K562 (cell line): ENCODE results near the gene PPWD1. TPM values are rescaled to one million over a fixed set of nuclear protein-coding genes. Genes with fewer than 3 reads are reported as not detected.

Source experiments
- FUS ChIP-seq: fragments of 200-400 bp; formaldehyde crosslinking; optimal IDR thresholded peaks from 2 replicates; pipeline ENCODE3; 2017; ENCODE audit warnings: low read depth, low read length
- HDGF ChIP-seq: fragments of 450-650 bp; IDR thresholded peaks from 2 replicates; pipeline ENCODE4 v1.6.1; 2016
- ZEB2 ChIP-seq: fragments of 450-650 bp; IDR thresholded peaks from 2 replicates; pipeline ENCODE4 v1.6.1; 2016
- ZFX ChIP-seq: sonication (generic); formaldehyde crosslinking; IDR thresholded peaks from 2 replicates; pipeline ENCODE4 v1.8.0; 2022; ENCODE audit warnings: mild to moderate bottlenecking, missing genetic modification reagents, moderate library complexity
- ZNF175 ChIP-seq: fragments of 200-800 bp; sonication (Bioruptor generic); IDR thresholded peaks from 2 replicates; pipeline ENCODE4 v1.6.1; 2016; ENCODE audit warnings: low read depth, mild to moderate bottlenecking, missing genetic modification characterization, missing compliant biosample characterization
- ZNF217 ChIP-seq: sonication (generic); formaldehyde crosslinking; IDR thresholded peaks from 2 replicates; pipeline ENCODE4 v1.8.0; 2022; ENCODE audit warnings: mild to moderate bottlenecking, missing genetic modification reagents
- ZNF584 ChIP-seq: fragments of 200-800 bp; sonication (Bioruptor generic); IDR thresholded peaks from 2 replicates; pipeline ENCODE4 v1.6.1; 2016; ENCODE audit warnings: low read depth, mild to moderate bottlenecking, missing genetic modification characterization, missing compliant biosample characterization
- polyA plus RNA-seq, 8 experiments: library from polyadenylated mRNA; depleted of rRNA in 4 of 8; stranded (reverse) in 5 of 8; unstranded in 3 of 8; fragments of >200 nt; fragmentation: Nextera tagmentation in 2 of 8; fragmentation: Illumina TruSeq in 1 of 8; extraction: Ambion mirVana in 2 of 8; extraction: Trizol in 1 of 8; gene quantifications; 2 replicates each; pipeline versions ENCODE4 v1.2.1 to v1.2.3, GENCODE V29; 2011 to 2014; ENCODE audit warnings: inconsistent platforms in 1 of 8, missing spikeins in 1 of 8
- total RNA-seq, 7 experiments: library from RNA; depleted of rRNA in 6 of 7; stranded (reverse); fragments of >200 nt in 6 of 7; fragmentation: Illumina TruSeq in 2 of 7; extraction: Trizol in 2 of 7; gene quantifications; 2 replicates each; pipeline versions ENCODE4 v1.2.1 to v1.2.3, GENCODE V29; 2011 to 2021; ENCODE audit warnings: low replicate concordance in 1 of 7
- TF ChIP-seq, protein P1 (sequence below): fragments of 450-650 bp; formaldehyde crosslinking; IDR thresholded peaks from 2 replicates; pipeline ENCODE4 v1.4.0; 2022; ENCODE audit warnings: missing genetic modification characterization
- TF ChIP-seq, protein P2 (sequence below): fragments of 450-650 bp; IDR thresholded peaks from 2 replicates; pipeline ENCODE4 v1.6.1; 2017; ENCODE audit warnings: antibody characterized with exemption, mild to moderate bottlenecking

The PPWD1 gene
- total and polyA plus RNA-seq, 9 of the 15 experiments (the other 6 are each of a cell fraction or from before 2014, with no cell fraction given) = 24.1 to 89.2 (median 51.4) TPM

DNA sequence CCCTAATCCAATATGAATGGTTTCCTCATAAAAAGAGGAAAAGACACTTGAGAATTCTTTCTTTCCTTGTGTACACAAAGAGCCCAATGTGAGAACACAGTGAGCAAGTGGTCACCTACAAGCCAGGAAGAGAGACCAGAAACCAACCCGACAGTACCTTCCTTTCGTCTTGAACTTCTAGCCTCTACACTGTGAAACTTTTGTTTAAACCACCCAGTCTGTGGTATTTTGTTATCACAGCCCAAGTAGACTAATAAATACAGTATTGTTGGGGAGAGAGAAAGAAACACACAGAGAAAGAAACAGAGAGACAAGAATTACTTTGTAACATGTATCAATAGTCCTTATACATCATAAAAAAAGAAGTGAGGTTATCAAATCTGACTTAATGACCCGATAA lies 37.4 kb upstream of the PPWD1 start (continued):
- TF ChIP-seq ZNF175 (CRISPR knock-in tag) (no peak), HDGF (no peak), ZNF584 (CRISPR knock-in tag) (no peak), FUS (no peak), ZFX (CRISPR knock-in tag) (no peak), ZNF217 (CRISPR knock-in tag) (no peak), ZEB2 (no peak)
- TF ChIP-seq, protein P1, sequence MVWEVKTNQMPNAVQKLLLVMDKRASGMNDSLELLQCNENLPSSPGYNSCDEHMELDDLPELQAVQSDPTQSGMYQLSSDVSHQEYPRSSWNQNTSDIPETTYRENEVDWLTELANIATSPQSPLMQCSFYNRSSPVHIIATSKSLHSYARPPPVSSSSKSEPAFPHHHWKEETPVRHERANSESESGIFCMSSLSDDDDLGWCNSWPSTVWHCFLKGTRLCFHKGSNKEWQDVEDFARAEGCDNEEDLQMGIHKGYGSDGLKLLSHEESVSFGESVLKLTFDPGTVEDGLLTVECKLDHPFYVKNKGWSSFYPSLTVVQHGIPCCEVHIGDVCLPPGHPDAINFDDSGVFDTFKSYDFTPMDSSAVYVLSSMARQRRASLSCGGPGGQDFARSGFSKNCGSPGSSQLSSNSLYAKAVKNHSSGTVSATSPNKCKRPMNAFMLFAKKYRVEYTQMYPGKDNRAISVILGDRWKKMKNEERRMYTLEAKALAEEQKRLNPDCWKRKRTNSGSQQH (CRISPR knock-in tag) = no peak
- TF ChIP-seq, protein P2, sequence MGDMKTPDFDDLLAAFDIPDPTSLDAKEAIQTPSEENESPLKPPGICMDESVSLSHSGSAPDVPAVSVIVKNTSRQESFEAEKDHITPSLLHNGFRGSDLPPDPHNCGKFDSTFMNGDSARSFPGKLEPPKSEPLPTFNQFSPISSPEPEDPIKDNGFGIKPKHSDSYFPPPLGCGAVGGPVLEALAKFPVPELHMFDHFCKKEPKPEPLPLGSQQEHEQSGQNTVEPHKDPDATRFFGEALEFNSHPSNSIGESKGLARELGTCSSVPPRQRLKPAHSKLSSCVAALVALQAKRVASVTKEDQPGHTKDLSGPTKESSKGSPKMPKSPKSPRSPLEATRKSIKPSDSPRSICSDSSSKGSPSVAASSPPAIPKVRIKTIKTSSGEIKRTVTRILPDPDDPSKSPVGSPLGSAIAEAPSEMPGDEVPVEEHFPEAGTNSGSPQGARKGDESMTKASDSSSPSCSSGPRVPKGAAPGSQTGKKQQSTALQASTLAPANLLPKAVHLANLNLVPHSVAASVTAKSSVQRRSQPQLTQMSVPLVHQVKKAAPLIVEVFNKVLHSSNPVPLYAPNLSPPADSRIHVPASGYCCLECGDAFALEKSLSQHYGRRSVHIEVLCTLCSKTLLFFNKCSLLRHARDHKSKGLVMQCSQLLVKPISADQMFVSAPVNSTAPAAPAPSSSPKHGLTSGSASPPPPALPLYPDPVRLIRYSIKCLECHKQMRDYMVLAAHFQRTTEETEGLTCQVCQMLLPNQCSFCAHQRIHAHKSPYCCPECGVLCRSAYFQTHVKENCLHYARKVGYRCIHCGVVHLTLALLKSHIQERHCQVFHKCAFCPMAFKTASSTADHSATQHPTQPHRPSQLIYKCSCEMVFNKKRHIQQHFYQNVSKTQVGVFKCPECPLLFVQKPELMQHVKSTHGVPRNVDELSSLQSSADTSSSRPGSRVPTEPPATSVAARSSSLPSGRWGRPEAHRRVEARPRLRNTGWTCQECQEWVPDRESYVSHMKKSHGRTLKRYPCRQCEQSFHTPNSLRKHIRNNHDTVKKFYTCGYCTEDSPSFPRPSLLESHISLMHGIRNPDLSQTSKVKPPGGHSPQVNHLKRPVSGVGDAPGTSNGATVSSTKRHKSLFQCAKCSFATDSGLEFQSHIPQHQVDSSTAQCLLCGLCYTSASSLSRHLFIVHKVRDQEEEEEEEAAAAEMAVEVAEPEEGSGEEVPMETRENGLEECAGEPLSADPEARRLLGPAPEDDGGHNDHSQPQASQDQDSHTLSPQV = no peak
